GM20431 (cell line): Measurements from ENCODE around the gene SPACA1.
"Not testable (repeated sequence)": the region's sequence is repeated elsewhere in the genome, so short reads cannot be mapped to it uniquely, and the experiment has no call there.

Source experiments
- in situ Hi-C: fragments of 300-500 bp; cut with MseI, MboI; formaldehyde crosslinking; loops from one replicate; pipeline ENCODE4 v1.15.0; 2020; ENCODE audit warnings: low sequenced_read_pairs; ENCODE audit not compliant: unreplicated experiment

Gene SPACA1

DNA sequence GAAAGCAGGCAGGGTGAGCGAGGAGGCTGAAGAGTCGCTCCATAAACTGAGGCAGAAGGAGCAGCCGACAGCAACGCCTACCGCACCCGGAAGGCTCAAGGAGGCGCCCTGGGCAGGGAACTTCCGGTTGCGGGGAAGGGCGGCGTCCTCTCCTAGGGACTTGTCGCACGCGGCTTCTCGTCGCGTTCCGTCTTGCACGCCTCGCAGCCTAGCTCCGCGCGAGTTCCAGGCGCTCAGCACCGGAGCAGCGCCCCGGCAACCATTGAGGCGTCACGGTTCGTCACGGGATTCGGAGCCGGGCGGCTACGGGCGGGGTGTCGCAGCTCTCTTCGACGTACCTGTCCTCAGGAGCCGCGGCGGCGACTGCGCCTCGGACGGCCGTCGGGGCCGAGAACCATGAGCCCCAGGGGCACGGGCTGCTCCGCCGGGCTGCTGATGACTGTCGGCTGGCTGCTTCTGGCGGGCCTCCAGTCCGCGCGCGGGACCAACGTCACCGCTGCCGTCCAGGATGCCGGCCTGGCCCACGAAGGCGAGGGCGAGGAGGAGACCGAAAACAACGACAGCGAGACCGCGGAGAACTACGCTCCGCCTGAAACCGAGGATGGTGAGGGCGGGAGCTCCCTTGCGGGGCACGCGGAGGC lies at the start of gene SPACA1:
SPACA1 (plus strand) TSS at position 332 of the 641 bp plus-strand sequence; CDS start at position 397, 65 bp downstream.
- in situ Hi-C loops = no loop called here

DNA sequence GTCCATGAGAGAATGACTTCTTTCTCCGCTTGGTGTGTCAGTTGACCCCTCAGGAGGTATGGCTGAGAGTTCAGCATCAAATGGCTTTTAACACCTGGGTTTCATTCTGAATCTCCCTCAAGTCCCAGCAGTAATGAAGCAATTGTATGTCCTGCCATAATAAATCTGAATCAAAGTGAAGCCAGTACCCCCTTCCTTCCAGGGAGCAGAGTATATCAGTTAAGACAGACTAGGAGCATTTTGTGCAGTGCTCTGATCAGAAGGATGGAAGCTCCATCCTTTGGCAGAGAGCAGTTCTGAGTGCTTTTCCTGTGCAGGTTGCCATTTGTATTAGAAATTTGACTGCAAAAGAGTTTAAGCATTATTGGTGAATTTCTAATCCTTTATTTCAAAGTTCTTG lies 46.9 kb upstream of the SPACA1 start:
- in situ Hi-C loops = no loop called here

DNA sequence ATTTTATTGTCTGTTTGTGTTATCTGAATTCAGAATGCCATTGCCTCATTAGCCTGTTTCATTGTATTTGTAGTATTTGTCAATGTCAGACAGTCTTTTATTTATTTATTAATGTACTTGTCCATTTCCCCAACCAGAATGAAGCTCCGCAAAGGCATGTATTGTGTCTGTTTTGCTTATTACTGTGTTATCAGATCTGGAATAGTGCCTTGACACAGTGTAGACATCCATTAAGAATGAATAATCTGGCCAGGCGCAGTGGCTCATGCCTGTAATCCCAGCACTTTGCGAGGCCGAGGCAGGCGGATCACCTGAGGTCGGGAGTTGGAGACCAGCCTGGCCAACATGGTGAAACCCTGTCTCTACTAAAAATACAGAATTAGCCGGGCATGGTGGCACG lies 46.4 kb upstream of the SPACA1 start:
- in situ Hi-C loops = not testable (repeated sequence)

DNA sequence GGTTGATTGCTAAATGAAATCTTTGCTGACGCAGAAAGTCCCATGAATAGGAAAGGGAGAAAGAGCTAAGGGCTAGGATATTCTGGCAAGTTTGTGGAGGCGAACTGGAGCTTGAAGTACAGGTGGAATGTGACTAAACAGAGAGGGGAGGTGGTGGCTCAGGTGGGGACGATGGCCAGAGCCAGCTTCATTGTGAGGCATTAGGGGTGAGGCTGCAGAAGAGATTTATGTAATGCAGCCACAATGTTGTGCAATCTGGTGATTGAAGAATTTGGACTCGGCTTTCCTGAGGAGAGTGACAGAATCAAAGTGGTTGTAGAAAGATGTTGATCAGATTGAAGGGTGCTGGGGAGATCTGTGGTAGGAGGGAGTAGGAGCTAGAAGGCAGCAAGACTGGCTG lies 42.9 kb upstream of the SPACA1 start:
- in situ Hi-C loops = no loop called here

- in situ Hi-C loops = no loop called here
These were observed 41.1 kb upstream of the SPACA1 start for GRCh38 chr6:88006557-88006956.

- in situ Hi-C loops = no loop called here
These were observed 39.2 kb upstream of the SPACA1 start for GRCh38 chr6:88008411-88008810.

GRCh38 chr6:88008831-88009231 lies 38.8 kb upstream of the SPACA1 start:
- in situ Hi-C loops = no loop called here

DNA sequence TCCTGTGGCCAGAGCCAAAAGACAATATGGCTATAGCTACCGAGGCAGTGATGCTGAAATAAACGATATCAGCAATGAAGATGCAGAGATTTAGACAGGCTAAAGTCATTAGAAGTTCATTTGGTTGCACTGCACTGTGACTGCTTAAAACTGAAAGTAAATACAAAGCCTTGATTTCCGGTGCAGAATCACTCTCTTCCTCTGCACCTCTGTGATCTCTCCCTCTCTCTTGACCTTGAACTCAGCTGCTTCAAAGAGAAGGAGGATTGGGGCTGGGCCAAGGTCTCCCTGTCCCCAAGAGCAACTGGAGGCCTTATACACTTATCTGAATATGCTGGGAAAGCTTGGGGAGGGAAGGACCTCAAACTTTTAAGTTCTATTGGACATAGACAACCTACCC lies 34.6 kb upstream of the SPACA1 start:
- in situ Hi-C loops = no loop called here

- in situ Hi-C loops = no loop called here
These were observed 34.1 kb upstream of the SPACA1 start for GRCh38 chr6:88013554-88013953.

DNA sequence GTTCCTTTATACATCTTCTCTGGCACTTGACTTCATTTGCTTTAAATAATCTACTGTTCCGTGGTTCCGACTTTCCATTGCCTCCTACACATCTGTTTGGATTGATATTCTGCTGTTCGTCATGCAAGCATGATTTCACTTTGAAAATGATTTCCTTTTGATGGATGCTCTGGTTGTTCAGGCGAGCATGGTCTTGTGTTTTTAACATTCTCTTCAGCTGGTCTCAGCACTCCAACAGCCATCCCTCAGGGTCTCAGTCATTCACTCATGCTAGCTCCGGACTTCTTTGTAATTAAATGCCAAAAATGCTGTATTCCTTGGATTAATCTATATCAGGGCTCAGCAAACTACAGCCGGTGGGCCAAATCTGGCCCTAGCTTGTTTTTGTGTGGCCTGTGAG lies 27.2 kb upstream of the SPACA1 start:
- in situ Hi-C loops = no loop called here

DNA sequence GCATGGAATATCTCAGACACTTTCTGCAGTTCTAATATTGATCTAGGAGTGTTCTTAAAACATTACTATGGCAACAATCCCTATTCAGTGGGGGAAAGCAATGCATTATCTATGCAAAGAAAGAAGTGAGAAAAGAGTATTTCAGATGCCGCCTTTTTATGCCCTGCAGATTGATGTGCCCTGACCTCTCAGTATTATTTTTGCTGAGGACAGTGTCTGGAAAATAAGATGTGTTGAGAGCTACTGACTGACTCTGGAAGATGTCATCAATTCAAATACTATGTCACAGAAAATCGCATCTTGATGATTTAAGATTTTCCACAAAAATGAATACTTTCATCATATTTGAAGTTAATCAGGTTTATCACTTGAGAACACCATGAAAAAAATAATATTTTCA lies 22.9 kb upstream of the SPACA1 start:
- in situ Hi-C loops = no loop called here

DNA sequence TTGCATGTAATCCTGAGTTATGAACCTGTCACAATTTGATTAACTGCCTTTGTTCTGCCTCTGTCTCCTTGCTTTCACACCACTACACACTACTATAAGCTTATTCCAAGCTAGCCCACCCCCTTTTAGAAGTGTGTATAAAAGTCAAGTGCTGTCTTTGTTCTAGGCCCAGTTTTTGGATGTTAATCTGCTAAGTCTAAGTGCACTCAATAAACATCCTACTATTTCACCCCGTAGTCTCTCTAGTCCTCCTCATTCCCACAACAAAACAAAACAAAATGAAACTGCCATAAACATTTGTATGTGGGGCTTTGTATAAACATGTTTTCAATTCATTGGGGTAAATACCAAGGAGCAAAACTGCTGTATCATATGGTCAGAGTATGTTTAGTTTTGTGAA lies 16.1 kb upstream of the SPACA1 start:
- in situ Hi-C loops = no loop called here

GRCh38 chr6:88044530-88044929 lies 3.1 kb upstream of the SPACA1 start:
- in situ Hi-C loops = no loop called here

- in situ Hi-C loops = no loop called here
These were observed 2.0 kb upstream of the SPACA1 start for GRCh38 chr6:88045521-88046136.

DNA sequence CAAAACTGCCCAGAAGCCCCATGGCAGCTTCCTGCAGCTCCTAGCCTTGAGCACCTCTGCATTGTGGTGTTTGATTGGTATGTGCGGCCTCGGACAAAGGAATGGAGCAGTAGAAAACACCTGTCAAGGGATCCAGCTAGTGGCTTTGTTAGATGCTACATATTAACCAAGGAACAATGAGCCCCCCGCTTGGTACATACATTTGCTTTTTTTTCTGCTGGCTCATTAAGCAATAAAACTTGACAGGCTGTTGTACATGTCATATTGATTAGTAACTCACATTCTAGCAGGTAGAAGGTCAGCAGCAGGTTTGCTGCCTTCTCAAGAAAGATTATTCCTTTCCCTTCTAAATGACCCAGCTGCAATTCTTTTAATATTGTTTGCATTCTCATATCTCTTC lies 937 bp downstream of the SPACA1 start:
- in situ Hi-C loops = no loop called here

DNA sequence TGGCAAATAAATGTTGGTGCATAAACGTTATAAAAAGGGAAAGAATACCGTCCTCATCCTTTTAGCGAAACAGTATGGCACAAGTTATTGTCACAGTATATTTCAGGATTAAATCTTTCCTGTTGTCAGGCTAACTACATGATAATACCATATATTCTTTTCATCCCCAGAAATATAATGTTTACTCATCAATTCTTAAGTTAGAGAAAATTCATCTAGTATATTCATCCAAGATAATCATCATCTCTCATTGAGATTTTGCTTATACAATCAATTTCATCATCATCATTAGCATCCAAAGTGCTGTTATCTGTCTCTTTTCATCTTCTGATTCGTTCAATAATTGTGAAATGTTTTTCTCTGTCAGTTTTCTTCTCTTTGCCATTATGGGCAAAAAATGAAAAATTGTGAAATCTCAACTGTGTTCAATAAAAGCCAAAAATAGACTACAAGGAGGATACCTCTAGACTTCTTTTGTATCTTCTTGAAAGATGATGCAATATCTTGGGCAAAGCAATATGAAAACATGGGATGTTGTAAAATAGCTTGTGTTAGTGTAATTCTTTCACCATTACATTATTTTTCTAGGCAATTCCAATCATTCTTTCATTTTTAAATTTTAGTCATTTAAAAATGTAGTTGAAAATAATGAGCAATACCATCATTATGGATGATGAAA lies 2.6 kb downstream of the SPACA1 start:
- in situ Hi-C loops = no loop called here

GRCh38 chr6:88059191-88059590 lies 11.6 kb downstream of the SPACA1 start:
- in situ Hi-C loops = no loop called here

- in situ Hi-C loops = no loop called here
These were observed 14.7 kb downstream of the SPACA1 start for GRCh38 chr6:88062376-88062775.

DNA sequence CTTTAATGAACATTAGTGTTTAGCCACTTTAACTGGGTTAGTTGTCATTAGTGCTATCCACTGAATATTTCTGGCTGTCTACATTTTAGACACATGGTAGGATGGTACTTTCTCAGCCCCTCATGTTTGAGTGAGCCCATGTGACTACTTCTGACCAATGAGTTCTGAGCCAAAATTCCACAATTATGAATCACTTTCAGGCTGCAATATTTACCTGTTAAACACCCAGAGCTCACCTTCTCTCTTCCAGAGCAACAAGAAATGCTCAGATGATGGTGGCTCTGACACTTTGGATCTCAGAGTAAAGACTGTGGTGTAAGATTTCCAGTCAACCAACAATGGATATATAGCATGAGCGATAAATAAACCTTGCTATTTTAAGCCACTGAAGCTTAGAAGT lies 24.8 kb downstream of the SPACA1 start:
- in situ Hi-C loops = no loop called here

DNA sequence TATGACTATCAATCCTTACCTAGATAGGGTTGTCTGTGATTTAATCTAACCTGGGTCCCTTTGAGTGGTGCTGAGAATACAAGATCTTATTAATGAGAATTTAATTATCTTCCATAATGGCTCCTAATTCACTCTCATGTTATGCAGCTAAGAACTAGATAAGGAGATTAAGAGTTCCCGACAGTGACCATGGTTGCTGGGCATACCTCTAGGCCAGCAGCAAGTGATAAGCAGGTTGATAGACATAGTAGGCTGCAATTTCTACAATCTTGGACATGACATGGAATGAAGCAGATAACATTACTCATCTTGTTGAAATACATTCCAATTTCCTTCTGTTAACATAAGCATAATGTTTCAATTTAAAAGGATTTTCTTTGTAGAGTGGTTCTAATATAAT lies 27.1 kb downstream of the SPACA1 start:
- in situ Hi-C loops = no loop called here

DNA sequence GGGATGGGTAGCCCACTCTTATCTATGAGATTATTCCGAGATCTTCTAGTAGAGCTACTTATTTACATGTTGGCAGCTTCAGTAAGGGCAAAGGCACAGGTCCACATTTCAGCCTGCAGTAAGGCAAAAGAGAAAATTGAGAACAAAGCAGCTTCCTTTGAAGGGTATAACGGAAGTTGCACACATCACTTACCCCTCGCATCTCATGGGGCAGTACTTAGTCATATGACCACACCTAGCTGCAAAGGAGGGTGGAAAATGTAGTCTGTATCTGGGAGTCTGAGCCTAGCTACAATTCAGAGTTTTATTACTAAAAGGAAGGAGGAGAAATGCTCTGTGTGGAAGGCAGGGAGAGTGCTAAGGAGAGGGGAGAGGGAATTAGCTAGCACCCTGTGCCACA lies 29.7 kb downstream of the SPACA1 start:
- in situ Hi-C loops = no loop called here

- in situ Hi-C loops = no loop called here
These were observed 39.2 kb downstream of the SPACA1 start for GRCh38 chr6:88086792-88087191.
